CD14-positive monocyte (primary cell): ENCODE measurements around the gene TPX2. TPM values are rescaled to one million over a fixed set of nuclear protein-coding genes. Genes with fewer than 3 reads are reported as not detected.

Source experiments
- DNase-seq, 3 donors: peaks; one replicate each; pipeline ENCODE4 v3.0.0-alpha.2; 2011 to 2022
- H2AFZ ChIP-seq: 2 replicates; pipeline ENCODE4 v1.6.0; 2012; ENCODE audit warnings: mild to moderate bottlenecking, low read depth, low read length, inconsistent platforms; ENCODE audit not compliant: insufficient read depth, poor library complexity, severe bottlenecking
- H3K27ac ChIP-seq, 2 donors: 1 replicate in 1 of 2; 2 replicates in 1 of 2; pipeline ENCODE4 v1.5.1; 2012 to 2013; ENCODE audit warnings: low read length in 2 of 2, control low read depth in 1 of 2, inconsistent platforms in 1 of 2, low read depth in 1 of 2, mild to moderate bottlenecking in 1 of 2
- H3K27me3 ChIP-seq, 2 donors: one replicate each; pipeline versions ENCODE4 v1.6.0 to v1.6.1; 2011 to 2013; ENCODE audit warnings: low read length in 2 of 2; ENCODE audit not compliant: control insufficient read depth in 2 of 2, insufficient read depth in 2 of 2
- H3K36me3 ChIP-seq, 2 donors: replicated peaks in 1 of 2; 1 replicate in 1 of 2; 2 replicates in 1 of 2; pipeline versions ENCODE4 v1.5.1 to v1.6.1; 2012 to 2013; ENCODE audit warnings: low read length in 2 of 2, control low read depth in 1 of 2, inconsistent platforms in 1 of 2, mild to moderate bottlenecking in 1 of 2; ENCODE audit not compliant: insufficient read depth in 2 of 2, control insufficient read depth in 1 of 2
- H3K4me1 ChIP-seq, 2 donors: 1 replicate in 1 of 2; 2 replicates in 1 of 2; pipeline versions ENCODE4 v1.5.1 to v1.6.1; 2012 to 2013; ENCODE audit warnings: low read length in 2 of 2, control low read depth in 1 of 2, inconsistent platforms in 1 of 2, mild to moderate bottlenecking in 1 of 2, moderate library complexity in 1 of 2; ENCODE audit not compliant: insufficient read depth in 2 of 2, control insufficient read depth in 1 of 2
- H3K4me2 ChIP-seq: replicated peaks from 2 replicates; pipeline ENCODE3; 2012; ENCODE audit warnings: low read length, moderate library complexity, mild to moderate bottlenecking; ENCODE audit not compliant: poor library complexity, severe bottlenecking; ENCODE audit errors: extremely low read depth
- H3K4me3 ChIP-seq, 3 experiments: fragments of 200-600 bp in 1 of 3; sonication (generic) in 1 of 3; replicated peaks in 1 of 3; 1 replicate in 2 of 3; 2 replicates in 1 of 3; pipeline ENCODE4 v1.5.1; 2011 to 2013; ENCODE audit warnings: low read length in 3 of 3, mild to moderate bottlenecking in 3 of 3, control low read depth in 2 of 3, low read depth in 2 of 3, inconsistent platforms in 1 of 3, moderate library complexity in 1 of 3
- H3K79me2 ChIP-seq: 2 replicates; pipeline ENCODE4 v1.6.0; 2012; ENCODE audit warnings: mild to moderate bottlenecking, control low read depth, inconsistent platforms, low read length, moderate library complexity; ENCODE audit not compliant: insufficient read depth
- H3K9ac ChIP-seq: 2 replicates; pipeline ENCODE4 v1.6.0; 2017; ENCODE audit warnings: low read length, mild to moderate bottlenecking; ENCODE audit not compliant: insufficient read depth, poor library complexity, severe bottlenecking
- H3K9me3 ChIP-seq, 2 donors: replicated peaks in 1 of 2; 1 replicate in 1 of 2; 2 replicates in 1 of 2; pipeline versions ENCODE4 v1.5.1 to v1.6.1; 2012 to 2013; ENCODE audit warnings: low read length in 2 of 2, control low read depth in 1 of 2; ENCODE audit not compliant: control insufficient read depth in 1 of 2, insufficient read depth in 1 of 2
- H4K20me1 ChIP-seq: 2 replicates; pipeline ENCODE4 v1.6.0; 2012; ENCODE audit warnings: mild to moderate bottlenecking, low read length, control low read depth, moderate library complexity; ENCODE audit not compliant: insufficient read depth
- H3K27ac Mint-ChIP-seq, 7 donors: one replicate each; pipeline ENCODE4 v1.8.0; 2020; ENCODE audit warnings: mild to moderate bottlenecking in 7 of 7, mixed read lengths in 7 of 7, moderate library complexity in 6 of 7, inconsistent platforms in 2 of 7
- H3K27me3 Mint-ChIP-seq, 3 donors: one replicate each; pipeline ENCODE4 v1.8.0; 2021 to 2022; ENCODE audit warnings: low read depth in 3 of 3, mild to moderate bottlenecking in 3 of 3, mixed read lengths in 3 of 3, moderate library complexity in 3 of 3, inconsistent platforms in 1 of 3
- H3K36me3 Mint-ChIP-seq, 2 donors: one replicate each; pipeline ENCODE4 v1.8.0; 2020; ENCODE audit warnings: mixed read lengths in 2 of 2, inconsistent platforms in 1 of 2, mild to moderate bottlenecking in 1 of 2
- H3K4me1 Mint-ChIP-seq: one replicate; pipeline ENCODE4 v1.8.0; 2020; ENCODE audit warnings: mild to moderate bottlenecking, mixed read lengths
- H3K4me3 Mint-ChIP-seq, 2 donors: one replicate each; pipeline ENCODE4 v1.8.0; 2020; ENCODE audit warnings: mild to moderate bottlenecking in 2 of 2, mixed read lengths in 2 of 2, moderate library complexity in 1 of 2
- H3K9me3 Mint-ChIP-seq, 7 donors: one replicate each; pipeline ENCODE4 v1.8.0; 2020 to 2022; ENCODE audit warnings: mixed read lengths in 7 of 7, mild to moderate bottlenecking in 6 of 7, moderate library complexity in 6 of 7, inconsistent platforms in 2 of 7
- WGBS: methylation state at CpG from one replicate; pipeline ENCODE4 v1.1.5; 2013; ENCODE audit warnings: missing lambda C conversion rate; ENCODE audit not compliant: insufficient coverage; 5-methylcytosine and 5-hydroxymethylcytosine counted together
- intact Hi-C, 2 donors: fragments of 100-400 bp; cut with micrococcal nuclease; formaldehyde crosslinking; loops; one replicate each; pipeline versions ENCODE4 v1.15.0 to v1.15.1; 2023
- polyA plus RNA-seq, 3 donors: library from polyadenylated mRNA; depleted of rRNA in 1 of 3; unstranded in 2 of 3; stranded (reverse) in 1 of 3; fragments of 300-500 nt in 2 of 3; fragments of >200 nt in 1 of 3; fragmentation: Illumina TruSeq in 2 of 3; gene quantifications; 1 replicate in 2 of 3; 2 replicates in 1 of 3; pipeline ENCODE4 v1.2.3, GENCODE V29; 2012 to 2021
- TF ChIP-seq, protein P1 (sequence below): fragments of 200-600 bp; IDR thresholded peaks from one replicate; pipeline ENCODE4 v1.8.0; 2022; ENCODE audit warnings: antibody characterized with exemption, mild to moderate bottlenecking

TPX2 gene
- polyA plus RNA-seq, 3 donors = 0.06 TPM; not detected in 2

DNA sequence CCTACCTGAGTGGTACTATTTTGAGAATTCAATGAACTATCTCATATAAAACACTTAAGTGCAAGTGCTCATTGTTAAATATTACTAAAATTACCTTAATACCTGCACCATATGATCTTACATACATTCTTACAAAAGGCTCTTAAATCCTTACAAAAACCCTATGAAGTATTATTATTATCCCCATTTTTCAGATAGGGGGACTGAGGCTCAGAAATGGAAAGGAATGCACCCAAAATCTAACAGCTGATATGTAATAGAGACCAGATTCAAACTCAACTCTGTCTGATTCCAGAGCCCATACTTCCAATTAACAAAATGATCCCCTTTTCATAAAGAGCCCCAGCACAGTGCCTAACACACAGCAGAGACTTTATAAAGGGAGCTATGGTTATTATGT lies 33.9 kb upstream of the TPX2 start:
- Histone ChIP-seq H3K9ac (no peak overlapping the region), H2AFZ (no peak overlapping the region), H3K36me3 (peaks cover 25 to 66% of the 10 kb centered on the region in 2 donors), H3K79me2 (peaks cover 35% of the 10 kb centered on the region), H3K27ac (no peak overlapping the region), H3K4me2 (no peak overlapping the region), H4K20me1 (peaks cover 55% of the 10 kb centered on the region), H3K9me3 (no peaks in the 10 kb centered on the region), H3K27me3 (no peaks in the 10 kb centered on the region), H3K4me3 (no peak overlapping the region), H3K4me1 (peaks cover 13 to 24% of the 10 kb centered on the region in 2 donors)
- peaks cover 33% of the 10 kb centered on the region for H3K4me1 Mint-ChIP-seq
- no peak overlapping the region for H3K4me3 Mint-ChIP-seq
- peaks cover 45 to 64% of the 10 kb centered on the region in 2 donors for H3K36me3 Mint-ChIP-seq
- TF ChIP-seq, protein P1, sequence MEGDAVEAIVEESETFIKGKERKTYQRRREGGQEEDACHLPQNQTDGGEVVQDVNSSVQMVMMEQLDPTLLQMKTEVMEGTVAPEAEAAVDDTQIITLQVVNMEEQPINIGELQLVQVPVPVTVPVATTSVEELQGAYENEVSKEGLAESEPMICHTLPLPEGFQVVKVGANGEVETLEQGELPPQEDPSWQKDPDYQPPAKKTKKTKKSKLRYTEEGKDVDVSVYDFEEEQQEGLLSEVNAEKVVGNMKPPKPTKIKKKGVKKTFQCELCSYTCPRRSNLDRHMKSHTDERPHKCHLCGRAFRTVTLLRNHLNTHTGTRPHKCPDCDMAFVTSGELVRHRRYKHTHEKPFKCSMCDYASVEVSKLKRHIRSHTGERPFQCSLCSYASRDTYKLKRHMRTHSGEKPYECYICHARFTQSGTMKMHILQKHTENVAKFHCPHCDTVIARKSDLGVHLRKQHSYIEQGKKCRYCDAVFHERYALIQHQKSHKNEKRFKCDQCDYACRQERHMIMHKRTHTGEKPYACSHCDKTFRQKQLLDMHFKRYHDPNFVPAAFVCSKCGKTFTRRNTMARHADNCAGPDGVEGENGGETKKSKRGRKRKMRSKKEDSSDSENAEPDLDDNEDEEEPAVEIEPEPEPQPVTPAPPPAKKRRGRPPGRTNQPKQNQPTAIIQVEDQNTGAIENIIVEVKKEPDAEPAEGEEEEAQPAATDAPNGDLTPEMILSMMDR = no peak
- H3K27me3 Mint-ChIP-seq = no peaks in the 10 kb centered on the region
- H3K27ac Mint-ChIP-seq = no peak overlapping the region
- intact Hi-C loops = no loop called here
- no peak for DNase-seq
- no peaks in the 10 kb centered on the region for H3K9me3 Mint-ChIP-seq

DNA sequence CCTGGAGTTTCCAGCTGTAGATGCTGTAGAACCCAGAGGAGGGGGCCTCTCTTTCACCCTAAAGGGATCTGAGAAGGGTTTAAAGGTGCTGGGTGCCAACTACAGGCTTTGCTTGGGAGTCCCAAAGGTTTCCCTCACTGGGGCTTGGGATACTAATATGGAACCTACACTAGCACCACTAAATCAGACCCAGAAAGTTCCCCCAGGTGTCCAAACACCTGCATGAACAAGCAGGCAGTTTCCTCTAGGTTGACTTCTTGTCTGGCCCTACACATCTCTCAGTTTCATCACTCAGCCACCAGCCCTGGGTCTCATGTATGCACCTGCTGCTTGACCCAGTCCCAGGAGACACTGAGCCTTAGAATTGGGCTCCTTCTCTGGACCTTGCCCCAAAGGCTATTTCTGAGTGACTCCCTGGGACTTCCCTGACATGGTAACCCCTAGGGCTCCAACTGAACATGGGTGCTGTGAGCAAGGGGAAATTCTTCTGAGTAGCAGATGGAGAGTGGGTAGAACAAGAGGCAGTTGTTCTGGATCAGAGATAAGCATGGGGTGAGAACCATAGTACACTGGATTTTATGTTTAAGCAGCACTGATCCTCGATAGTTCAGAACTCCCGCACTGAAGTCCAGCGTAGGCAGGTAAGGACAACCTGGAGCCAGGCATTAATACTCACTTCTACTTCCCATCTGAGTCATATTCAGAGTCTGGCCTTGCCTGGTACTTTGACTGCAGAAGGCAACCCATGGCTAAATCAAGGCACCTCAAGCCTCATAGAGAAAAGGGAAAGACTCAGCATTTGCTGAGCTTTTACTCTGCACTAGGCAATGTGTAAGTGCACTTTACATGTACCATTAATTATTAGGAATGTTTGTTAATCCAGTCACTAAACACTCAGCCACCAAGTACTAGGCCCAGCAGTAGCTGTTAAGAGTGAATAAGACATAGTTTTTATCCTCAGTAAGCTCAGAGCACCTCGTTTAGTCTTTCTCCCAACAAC lies 33.2 kb upstream of the TPX2 start:
- H3K4me1 ChIP-seq = peaks cover 13 to 24% of the 10 kb centered on the region in 2 donors
- H3K27me3 ChIP-seq = no peaks in the 10 kb centered on the region
- no peaks in the 10 kb centered on the region for H3K9me3 ChIP-seq
- H3K9ac ChIP-seq = no peak overlapping the region
- Mint-ChIP-seq H3K27ac (peak overlapping the region in 4 of 7 donors; percentile 20 to 85 (median 80)), H3K9me3 (no peaks in the 10 kb centered on the region), H3K36me3 (peaks cover 44 to 64% of the 10 kb centered on the region in 2 donors), H3K27me3 (no peaks in the 10 kb centered on the region), H3K4me3 (no peak overlapping the region), H3K4me1 (peaks cover 30% of the 10 kb centered on the region)
- H3K4me3 ChIP-seq = no peak overlapping the region
- TF ChIP-seq, protein P1 = no peak
- no peak for DNase-seq
- whole genome bisulfite sequencing = no CpG with 5 or more reads among the region's 4 CpGs
- H2AFZ ChIP-seq = no peak overlapping the region
- intact Hi-C loops = no loop called here
- peaks cover 30 to 69% of the 10 kb centered on the region in 2 donors for H3K36me3 ChIP-seq
- H4K20me1 ChIP-seq = peaks cover 58% of the 10 kb centered on the region
- no peak overlapping the region for H3K4me2 ChIP-seq
- peaks cover 40% of the 10 kb centered on the region for H3K79me2 ChIP-seq
- H3K27ac ChIP-seq = peak overlapping the region in 1 of 2 donors; percentile 49
